Body of pancreas (tissue), 4 donors: ENCODE measurements around the gene GRIK1.

Experiments
- CTCF ChIP-seq, 7 experiments: fragments of 450-650 bp in 4 of 7; fragments of 200-600 bp in 3 of 7; sonication (generic) in 3 of 7; IDR thresholded peaks; one replicate each; pipeline ENCODE4 v1.5.1; 2016 to 2019; ENCODE audit warnings: antibody characterized with exemption in 7 of 7
- POLR2A ChIP-seq, 3 donors: fragments of 450-650 bp; IDR thresholded peaks; one replicate each; pipeline ENCODE4 v1.6.1; 2016; ENCODE audit warnings: antibody characterized with exemption in 3 of 3, mild to moderate bottlenecking in 2 of 3

- no peak for TF ChIP-seq CTCF (IDR thresholded peaks at IDR 0.05)
- TF ChIP-seq POLR2A (IDR thresholded peaks at IDR 0.05), result no peak
Observed at GRCh38 chr21:29920938-29921337, 18.9 kb downstream of the GRIK1 start.
